Uterus (tissue), 4 donors: ENCODE data around the gene OPN1SW. TPM values are rescaled to one million over a fixed set of nuclear protein-coding genes. Genes with fewer than 3 reads are reported as not detected.

Experiments
- DNase-seq, 2 donors: peaks; one replicate each; pipeline ENCODE4 v3.0.0-alpha.2; 2019 to 2020
- H3K27ac ChIP-seq, 2 donors: fragments of 200-600 bp; sonication (generic); 1 replicate in 1 of 2; 2 replicates in 1 of 2; pipeline ENCODE4 v1.5.1; 2016 to 2018
- H3K27me3 ChIP-seq, 2 donors: fragments of 200-600 bp; sonication (generic); one replicate each; pipeline ENCODE4 v1.5.1; 2018 to 2019; ENCODE audit warnings: control low read depth in 1 of 2
- H3K36me3 ChIP-seq, 2 donors: fragments of 200-600 bp; sonication (generic); one replicate each; pipeline ENCODE4 v1.5.1; 2019; ENCODE audit warnings: control low read depth in 1 of 2
- H3K4me1 ChIP-seq, 2 donors: fragments of 200-600 bp; sonication (generic); one replicate each; pipeline ENCODE4 v1.5.1; 2018 to 2019; ENCODE audit warnings: control low read depth in 1 of 2
- H3K4me3 ChIP-seq, 2 donors: fragments of 200-600 bp; sonication (generic); 1 replicate in 1 of 2; 2 replicates in 1 of 2; pipeline ENCODE4 v1.5.1; 2018 to 2019; ENCODE audit warnings: mild to moderate bottlenecking in 1 of 2
- H3K9me3 ChIP-seq, 2 donors: fragments of 200-600 bp; sonication (generic); one replicate each; pipeline ENCODE4 v1.5.1; 2019; ENCODE audit warnings: control low read depth in 1 of 2
- POLR2A ChIP-seq, 2 donors: fragments of 450-650 bp; IDR thresholded peaks; one replicate each; pipeline ENCODE4 v1.6.1; 2016; ENCODE audit warnings: antibody characterized with exemption in 2 of 2, mild to moderate bottlenecking in 1 of 2, moderate library complexity in 1 of 2
- intact Hi-C: fragments of 100-400 bp; cut with DNase I; formaldehyde crosslinking; loops from one replicate; pipeline ENCODE4 v1.15.1; 2023; ENCODE audit warnings: low total_unique reads
- total RNA-seq, 4 donors: library from RNA; depleted of rRNA in 3 of 4; stranded (reverse); fragments of >200 nt in 3 of 4; gene quantifications; one replicate each; pipeline versions ENCODE4 v1.1.0 to v1.2.4, GENCODE V29; 2014 to 2023
- TF ChIP-seq, protein P1 (sequence below), 4 experiments: fragments of 200-600 bp in 2 of 4; fragments of 450-650 bp in 2 of 4; sonication (generic) in 2 of 4; IDR thresholded peaks; one replicate each; pipeline ENCODE4 v1.5.1; 2016 to 2019; ENCODE audit warnings: antibody characterized with exemption in 4 of 4, mild to moderate bottlenecking in 2 of 4, moderate library complexity in 1 of 4
- donor health status: DM: yes; HTN: yes; CAD: no.

OPN1SW gene
- total RNA-seq, 4 donors from 2014 or later = not detected

DNA sequence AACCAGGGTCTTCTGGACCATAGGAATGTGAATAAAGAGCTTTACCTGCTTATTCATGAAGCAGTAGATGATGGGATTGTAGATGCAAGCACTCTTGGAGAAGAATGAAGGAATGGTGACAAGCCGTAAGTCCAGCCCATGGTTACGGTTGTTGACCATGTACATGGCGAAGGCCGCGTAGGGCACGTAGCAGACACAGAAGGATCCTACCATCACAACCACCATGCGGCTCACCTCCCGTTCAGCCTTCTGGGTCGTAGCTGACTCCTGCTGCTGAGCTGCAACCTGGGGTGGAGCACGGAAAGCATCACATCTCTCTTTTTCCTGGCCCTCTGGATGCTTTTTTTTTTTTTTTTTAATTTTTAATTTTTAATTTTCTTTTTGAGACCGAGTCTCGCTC, 2.0 kb downstream of the OPN1SW start:
- intact Hi-C loops = no loop called here
- no peak overlapping the region for H3K4me3 ChIP-seq
- no peak overlapping the region for H3K27ac ChIP-seq
- H3K36me3 ChIP-seq = no peaks in the 10 kb centered on the region
- no peaks in the 10 kb centered on the region for H3K9me3 ChIP-seq
- no peak for TF ChIP-seq POLR2A (IDR thresholded peaks at IDR 0.05)
- TF ChIP-seq, protein P1, sequence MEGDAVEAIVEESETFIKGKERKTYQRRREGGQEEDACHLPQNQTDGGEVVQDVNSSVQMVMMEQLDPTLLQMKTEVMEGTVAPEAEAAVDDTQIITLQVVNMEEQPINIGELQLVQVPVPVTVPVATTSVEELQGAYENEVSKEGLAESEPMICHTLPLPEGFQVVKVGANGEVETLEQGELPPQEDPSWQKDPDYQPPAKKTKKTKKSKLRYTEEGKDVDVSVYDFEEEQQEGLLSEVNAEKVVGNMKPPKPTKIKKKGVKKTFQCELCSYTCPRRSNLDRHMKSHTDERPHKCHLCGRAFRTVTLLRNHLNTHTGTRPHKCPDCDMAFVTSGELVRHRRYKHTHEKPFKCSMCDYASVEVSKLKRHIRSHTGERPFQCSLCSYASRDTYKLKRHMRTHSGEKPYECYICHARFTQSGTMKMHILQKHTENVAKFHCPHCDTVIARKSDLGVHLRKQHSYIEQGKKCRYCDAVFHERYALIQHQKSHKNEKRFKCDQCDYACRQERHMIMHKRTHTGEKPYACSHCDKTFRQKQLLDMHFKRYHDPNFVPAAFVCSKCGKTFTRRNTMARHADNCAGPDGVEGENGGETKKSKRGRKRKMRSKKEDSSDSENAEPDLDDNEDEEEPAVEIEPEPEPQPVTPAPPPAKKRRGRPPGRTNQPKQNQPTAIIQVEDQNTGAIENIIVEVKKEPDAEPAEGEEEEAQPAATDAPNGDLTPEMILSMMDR (IDR thresholded peaks at IDR 0.05) = no peak
- H3K27me3 ChIP-seq = no peaks in the 10 kb centered on the region
- DNase-seq = no peak
- no peaks in the 10 kb centered on the region for H3K4me1 ChIP-seq

- no peaks in the 10 kb centered on the region for H3K9me3 ChIP-seq
- H3K27me3 ChIP-seq = no peaks in the 10 kb centered on the region
- H3K27ac ChIP-seq = no peak overlapping the region
- no peak for DNase-seq
- intact Hi-C loops = no loop called here
- no peaks in the 10 kb centered on the region for H3K4me1 ChIP-seq
- H3K36me3 ChIP-seq = no peaks in the 10 kb centered on the region
- H3K4me3 ChIP-seq = no peak overlapping the region
- TF ChIP-seq POLR2A (IDR thresholded peaks at IDR 0.05) = no peak
- TF ChIP-seq, protein P1 (IDR thresholded peaks at IDR 0.05) = no peak
These were observed 5.4 kb downstream of the OPN1SW start for GRCh38 chr7:128770233-128770632.

- TF ChIP-seq POLR2A (IDR thresholded peaks at IDR 0.05) = no peak
- TF ChIP-seq, protein P1 (IDR thresholded peaks at IDR 0.05) = no peak
- H3K36me3 ChIP-seq = no peaks in the 10 kb centered on the region
- no peak overlapping the region for H3K4me3 ChIP-seq
- H3K4me1 ChIP-seq = no peaks in the 10 kb centered on the region
- H3K27me3 ChIP-seq = no peaks in the 10 kb centered on the region
- H3K27ac ChIP-seq = no peak overlapping the region
- H3K9me3 ChIP-seq = no peaks in the 10 kb centered on the region
- no peak for DNase-seq
- intact Hi-C loops = no loop called here
These were observed 8.0 kb downstream of the OPN1SW start for GRCh38 chr7:128767475-128768110.

- Histone ChIP-seq H3K36me3 (no peaks in the 10 kb centered on the region), H3K9me3 (no peaks in the 10 kb centered on the region), H3K4me3 (no peak overlapping the region), H3K4me1 (no peaks in the 10 kb centered on the region), H3K27ac (no peak overlapping the region), H3K27me3 (no peaks in the 10 kb centered on the region)
- no peak for TF ChIP-seq POLR2A (IDR thresholded peaks at IDR 0.05)
- TF ChIP-seq, protein P1 (IDR thresholded peaks at IDR 0.05) = no peak
- intact Hi-C loops = no loop called here
- no peak for DNase-seq
These were observed 12.1 kb downstream of the OPN1SW start for GRCh38 chr7:128763541-128763940.

DNA sequence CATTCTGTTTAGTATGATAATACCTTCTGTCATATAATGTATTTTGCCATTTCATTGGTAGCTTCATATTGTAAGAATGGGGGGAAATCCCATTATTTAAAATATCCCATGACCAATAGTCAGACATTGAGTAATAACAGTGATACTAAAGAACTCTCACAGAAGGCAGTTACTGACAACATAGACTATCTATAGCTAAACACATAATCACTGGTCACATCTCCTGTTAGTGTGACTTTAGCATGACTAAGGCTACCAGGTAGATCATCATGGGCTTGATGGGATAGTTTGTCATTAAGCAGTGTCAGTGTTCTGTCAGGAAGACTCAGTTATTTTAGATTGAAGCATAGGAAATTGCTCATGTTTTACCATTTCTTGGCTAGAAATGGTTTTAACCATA, 16.4 kb downstream of the OPN1SW start:
- H3K4me1 ChIP-seq = peaks cover 0 to 3% of the 10 kb centered on the region in 2 donors
- H3K4me3 ChIP-seq = no peak overlapping the region
- intact Hi-C loops = no loop called here
- no peaks in the 10 kb centered on the region for H3K27me3 ChIP-seq
- TF ChIP-seq, protein P1 (IDR thresholded peaks at IDR 0.05) = no peak
- TF ChIP-seq POLR2A (IDR thresholded peaks at IDR 0.05) = no peak
- no peaks in the 10 kb centered on the region for H3K9me3 ChIP-seq
- DNase-seq = no peak
- no peak overlapping the region for H3K27ac ChIP-seq
- H3K36me3 ChIP-seq = no peaks in the 10 kb centered on the region
